Measurements from ENCODE around the gene TNFRSF1B. TPM values are rescaled to one million over a fixed set of nuclear protein-coding genes. Genes with fewer than 3 reads are reported as not detected.

Gene TNFRSF1B
- total RNA-seq, 4 donors from 2014 or later, result 8.8 to 53.4 (median 24.2) TPM

GRCh38 chr1:12191242-12192032 is 24.6 kb downstream of the TNFRSF1B start:
- intact Hi-C loops (cut with DNase I; ENCODE audit: low total_unique reads), result no loop called here
- TF ChIP-seq POLR2A (IDR thresholded peaks at IDR 0.05) (no peak), CTCF (IDR thresholded peaks at IDR 0.05) (no peak)

GRCh38 chr1:12194666-12195216 is 27.9 kb downstream of the TNFRSF1B start:
- no peak for DNase-seq
- H3K27ac ChIP-seq, result no peak overlapping the region
- intact Hi-C loops (cut with DNase I; ENCODE audit: low total_unique reads), result no loop called here
- no peaks in the 10 kb centered on the region for H3K36me3 ChIP-seq
- H3K9me3 ChIP-seq, result no peaks in the 10 kb centered on the region
- no peaks in the 10 kb centered on the region for H3K27me3 ChIP-seq
- no peak overlapping the region for H3K4me3 ChIP-seq
- no peaks in the 10 kb centered on the region for H3K4me1 ChIP-seq
- TF ChIP-seq POLR2A (IDR thresholded peaks at IDR 0.05), result no peak
- TF ChIP-seq CTCF (IDR thresholded peaks at IDR 0.05), result no peak

More at GRCh38 chr1:12191242-12192032, 24.6 kb downstream of the TNFRSF1B start:
- Histone ChIP-seq H3K27ac (no peak overlapping the region), H3K9me3 (no peaks in the 10 kb centered on the region), H3K4me1 (no peaks in the 10 kb centered on the region), H3K4me3 (no peak overlapping the region), H3K36me3 (no peaks in the 10 kb centered on the region), H3K27me3 (no peaks in the 10 kb centered on the region)
- no peak for DNase-seq

- Histone ChIP-seq H3K9me3 (no peaks in the 10 kb centered on the region), H3K27ac (no peak overlapping the region), H3K4me3 (no peak overlapping the region), H3K27me3 (no peaks in the 10 kb centered on the region), H3K36me3 (no peaks in the 10 kb centered on the region), H3K4me1 (no peaks in the 10 kb centered on the region)
- no peak for TF ChIP-seq CTCF (IDR thresholded peaks at IDR 0.05)
- no peak for TF ChIP-seq POLR2A (IDR thresholded peaks at IDR 0.05)
- no peak for DNase-seq
- intact Hi-C loops (cut with DNase I; ENCODE audit: low total_unique reads), result no loop called here
These were observed 28.6 kb downstream of the TNFRSF1B start for GRCh38 chr1:12195416-12195815.

- Histone ChIP-seq H3K27me3 (no peaks in the 10 kb centered on the region), H3K4me3 (no peak overlapping the region), H3K4me1 (no peaks in the 10 kb centered on the region), H3K36me3 (no peaks in the 10 kb centered on the region), H3K27ac (no peak overlapping the region), H3K9me3 (no peaks in the 10 kb centered on the region)
- DNase-seq, result no peak
- TF ChIP-seq CTCF (IDR thresholded peaks at IDR 0.05), result no peak
- TF ChIP-seq POLR2A (IDR thresholded peaks at IDR 0.05), result no peak
- intact Hi-C loops (cut with DNase I; ENCODE audit: low total_unique reads), result no loop called here
These were observed 30.1 kb downstream of the TNFRSF1B start for GRCh38 chr1:12196641-12197482.

GRCh38 chr1:12197483-12197880 is 30.7 kb downstream of the TNFRSF1B start:
- no peaks in the 10 kb centered on the region for H3K27me3 ChIP-seq
- no peaks in the 10 kb centered on the region for H3K4me1 ChIP-seq
- H3K9me3 ChIP-seq, result no peaks in the 10 kb centered on the region
- H3K27ac ChIP-seq, result no peak overlapping the region
- TF ChIP-seq POLR2A (IDR thresholded peaks at IDR 0.05), result no peak
- TF ChIP-seq CTCF (IDR thresholded peaks at IDR 0.05), result no peak
- no peaks in the 10 kb centered on the region for H3K36me3 ChIP-seq
- H3K4me3 ChIP-seq, result no peak overlapping the region
- DNase-seq, result no peak
- intact Hi-C loops (cut with DNase I; ENCODE audit: low total_unique reads), result no loop called here

Data from uterus (tissue), 4 donors.